ENCODE results near the gene STARD3NL.

The STARD3NL gene

DNA sequence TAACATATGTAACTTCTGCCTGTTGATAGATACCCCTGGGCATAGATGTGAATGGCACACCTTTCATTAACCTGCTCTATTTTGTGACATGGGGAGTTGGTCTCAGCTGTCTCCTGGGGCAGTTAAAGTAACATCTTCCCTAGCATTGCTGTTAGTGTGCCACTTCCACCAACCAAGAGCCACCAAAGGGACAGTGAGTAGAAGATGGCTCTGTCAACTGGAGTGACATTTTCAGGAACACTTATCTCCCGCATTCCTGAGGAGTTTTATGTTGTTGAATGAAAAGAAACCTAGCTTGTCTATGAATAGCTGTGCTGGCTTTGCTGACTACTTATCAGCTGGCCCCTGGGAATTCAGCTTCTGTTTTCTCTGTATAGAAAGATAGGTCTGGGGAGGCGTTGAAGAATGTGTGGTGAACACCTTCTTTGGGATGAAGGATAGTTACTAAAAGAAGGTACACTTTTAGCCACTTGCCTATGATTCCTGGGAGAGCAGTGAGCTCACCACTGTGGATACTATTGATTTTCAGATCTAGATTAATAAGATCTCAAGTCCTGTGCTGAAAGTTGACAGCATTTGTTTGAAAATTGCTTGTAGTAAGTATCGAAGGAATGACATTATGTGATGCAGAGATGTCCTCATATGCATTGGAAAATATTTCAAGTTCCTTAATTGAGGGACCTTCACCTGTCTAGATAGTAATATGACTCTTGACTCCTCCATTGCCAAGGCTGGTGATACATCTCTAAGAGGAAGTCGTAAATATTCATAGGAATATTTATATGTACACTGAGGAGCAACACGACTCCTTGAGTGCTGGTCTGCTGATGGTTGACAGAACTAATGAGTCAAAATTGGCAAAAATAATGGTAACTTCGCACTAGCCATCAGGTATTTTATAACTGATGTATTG, 7.6 kb downstream of the STARD3NL start:
- no peak for DNase-seq

DNA sequence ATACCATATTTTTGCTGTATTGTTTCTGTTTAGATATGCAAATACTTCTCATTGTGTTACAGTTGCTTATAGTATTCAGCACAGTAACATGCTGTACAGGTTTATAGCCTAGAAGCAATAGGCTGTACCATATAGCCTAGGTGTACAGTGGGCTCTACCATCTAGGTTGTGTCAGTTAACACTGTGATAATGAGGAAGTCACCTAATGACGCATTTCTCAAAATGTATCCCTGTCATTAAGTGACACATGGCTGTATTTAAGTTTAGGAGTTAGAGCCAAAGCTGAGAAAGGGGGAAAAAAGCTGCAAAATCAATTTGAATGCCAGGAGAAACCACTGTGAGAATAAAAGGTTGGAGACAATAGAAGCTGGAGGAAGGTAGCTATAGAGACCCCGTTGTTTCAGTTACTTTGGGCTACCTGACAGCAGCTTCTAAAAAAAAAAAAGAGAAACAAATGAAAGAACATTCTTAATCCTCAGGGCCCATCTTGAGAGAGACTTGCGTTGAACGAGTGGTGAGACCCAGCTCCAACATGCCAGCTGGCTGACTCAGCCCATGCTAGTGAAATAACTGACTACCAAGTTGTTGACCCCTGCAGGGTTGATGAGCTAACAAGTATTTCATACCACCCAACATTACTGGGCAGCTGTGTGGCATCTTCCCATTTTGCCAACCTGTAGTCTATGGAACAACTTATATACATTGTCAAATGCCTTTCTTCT, 8.7 kb downstream of the STARD3NL start:
- no peak for DNase-seq

DNA sequence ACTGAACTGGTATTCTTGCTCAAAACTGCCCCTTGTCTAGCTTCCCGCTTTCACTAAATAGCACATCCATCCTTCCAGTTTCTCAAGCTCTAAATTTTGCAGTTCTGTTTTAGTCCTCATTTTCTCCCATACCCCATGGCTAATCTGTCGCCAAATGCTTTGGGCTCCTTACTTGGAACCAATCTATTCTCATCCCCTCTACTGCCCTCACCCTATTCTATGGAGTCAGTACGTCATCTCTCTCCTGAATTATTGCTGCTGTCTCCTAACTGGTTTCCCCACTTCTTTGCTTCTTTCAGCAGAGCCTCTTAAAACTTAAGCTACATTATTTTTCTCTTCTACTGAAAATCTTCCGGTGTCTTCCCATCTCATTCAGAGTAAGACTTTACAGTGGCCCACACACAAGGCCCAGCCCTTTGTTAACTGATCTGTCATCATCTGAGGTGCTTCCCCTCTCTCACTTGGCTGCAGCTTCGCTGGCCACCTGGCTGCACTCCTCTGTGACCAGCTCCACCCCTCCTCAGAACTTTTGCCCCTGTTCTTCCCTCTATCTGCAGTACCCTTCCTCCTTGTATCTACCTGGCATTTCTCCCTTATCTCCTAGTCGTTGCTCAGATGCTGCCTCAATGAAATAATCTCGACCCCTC, 9.9 kb downstream of the STARD3NL start:
- DNase-seq = no peak

DNA sequence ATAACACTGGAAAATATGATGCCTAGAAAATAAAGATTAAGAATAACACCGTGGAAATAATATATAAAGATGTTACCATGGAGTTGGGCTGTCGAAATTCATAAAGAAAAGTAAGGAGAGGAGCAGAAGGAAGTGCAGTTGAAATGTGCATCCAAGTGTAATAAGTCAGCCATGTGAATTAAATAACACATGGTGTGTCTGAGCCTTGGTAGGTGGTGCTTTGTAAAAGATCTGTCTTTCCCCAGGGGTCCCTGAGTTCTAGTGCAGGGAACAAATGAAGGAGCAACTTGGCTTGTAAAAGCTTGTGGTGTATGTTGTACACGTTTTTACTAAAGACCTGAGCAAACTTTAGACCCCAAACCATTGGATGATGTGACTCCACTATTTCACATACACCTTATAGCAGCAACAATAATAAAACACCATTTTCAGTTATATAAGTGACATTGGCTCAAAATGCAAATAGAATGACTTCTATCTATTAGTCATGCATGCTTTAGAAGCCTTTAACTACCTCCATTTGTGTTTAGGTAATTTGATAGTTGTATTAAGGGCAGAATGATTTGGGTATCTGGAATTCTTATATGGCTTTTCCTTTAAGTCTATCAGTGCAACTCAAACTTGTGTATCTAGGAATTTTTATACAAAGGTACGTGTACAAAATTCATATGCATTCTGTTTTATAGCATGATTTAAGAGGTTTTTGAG, 11.3 kb downstream of the STARD3NL start:
- no peak for DNase-seq

DNA sequence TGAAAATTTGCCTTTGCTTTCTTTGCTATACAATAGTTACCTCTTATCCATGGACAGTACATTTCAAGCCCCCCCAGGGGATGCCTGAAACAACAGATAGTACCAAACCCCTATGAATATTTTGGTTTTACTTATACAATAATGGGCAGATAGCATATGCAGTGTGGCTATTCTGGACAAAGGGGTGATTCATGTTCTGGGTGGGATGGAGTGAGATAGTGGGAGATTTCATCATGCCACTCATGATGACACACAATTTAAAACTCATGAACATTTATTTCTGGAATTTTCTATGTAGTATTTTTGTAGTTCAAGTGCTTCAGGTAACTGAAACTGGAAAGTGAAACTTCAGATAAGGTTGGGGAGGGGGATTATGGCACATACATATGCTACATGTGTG, 12.0 kb downstream of the STARD3NL start:
- no peak for DNase-seq

DNA sequence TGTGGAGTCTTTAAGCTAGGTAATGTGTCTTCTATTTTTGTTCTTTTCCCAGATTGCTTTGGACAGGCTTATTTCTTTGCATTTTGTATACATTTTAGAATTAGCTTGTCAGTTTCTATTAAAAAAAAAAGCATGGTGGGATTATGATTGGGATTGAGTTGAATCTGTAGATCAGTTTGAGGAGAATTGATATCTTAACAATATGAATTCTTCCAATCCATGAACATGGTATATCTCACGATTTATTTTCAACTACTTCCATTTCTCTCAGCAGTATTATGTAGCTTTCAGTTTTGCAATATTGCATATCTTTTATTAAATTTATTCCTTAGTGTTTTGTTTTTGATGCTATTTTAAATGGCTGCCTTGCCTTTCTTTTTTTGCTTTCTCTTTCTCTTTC, 13.7 kb downstream of the STARD3NL start:
- DNase-seq = no peak

DNA sequence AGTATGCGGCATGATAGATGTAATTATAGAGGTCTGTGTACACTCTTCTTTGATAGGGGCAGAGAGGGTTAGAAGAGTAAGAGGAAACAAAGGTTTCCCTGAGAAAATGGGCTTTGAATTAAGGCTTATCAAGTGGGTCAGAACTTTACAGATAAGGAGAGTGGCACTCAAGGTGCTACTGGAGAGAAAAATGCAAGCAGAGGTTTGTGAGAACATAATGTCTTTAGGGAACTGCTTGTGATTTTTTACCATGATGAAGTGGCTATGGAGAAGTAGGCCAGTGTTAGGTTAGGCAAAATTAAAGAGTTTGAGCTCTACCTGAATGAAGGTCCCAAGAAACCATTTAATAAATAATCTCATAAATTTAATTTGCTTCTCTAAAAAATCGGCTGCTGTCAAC, 14.3 kb downstream of the STARD3NL start:
- no peak for DNase-seq

DNA sequence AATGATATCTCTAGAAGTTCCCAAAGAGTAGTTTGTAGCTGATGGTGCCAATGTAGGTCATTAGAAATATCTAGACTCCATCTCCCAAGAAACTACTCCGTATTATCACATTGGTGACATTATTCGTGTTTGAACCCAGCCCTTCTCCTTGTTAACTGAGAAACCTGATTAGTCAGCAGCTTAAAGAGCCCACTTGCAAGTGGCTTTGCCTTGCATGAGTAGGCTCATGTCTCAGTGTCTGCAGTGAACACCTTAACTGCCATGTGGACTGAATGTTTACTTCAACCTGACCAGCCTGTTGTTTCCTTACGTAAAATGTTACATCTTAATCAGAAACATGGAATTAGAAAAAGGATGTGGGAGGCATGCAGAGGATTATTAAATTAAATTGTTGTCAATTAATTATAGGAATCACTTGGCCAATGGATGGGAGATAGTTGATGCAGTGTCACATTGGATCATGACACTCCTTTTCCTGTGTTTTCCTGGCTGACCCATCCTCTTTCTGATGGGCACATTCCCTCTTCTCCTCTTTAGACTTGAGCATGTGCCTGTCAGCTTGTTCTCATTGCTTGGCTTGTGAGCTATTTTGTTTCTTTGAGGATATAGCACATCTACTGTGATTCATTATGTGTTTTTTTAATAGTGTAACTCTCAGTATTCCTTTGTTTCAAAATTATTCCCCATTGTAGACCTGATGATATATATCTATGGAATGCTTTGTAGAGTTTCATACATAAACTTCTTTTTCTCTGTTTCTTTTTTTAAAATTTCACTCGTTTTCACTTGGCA, 18.0 kb downstream of the STARD3NL start:
- DNase-seq = no peak

DNA sequence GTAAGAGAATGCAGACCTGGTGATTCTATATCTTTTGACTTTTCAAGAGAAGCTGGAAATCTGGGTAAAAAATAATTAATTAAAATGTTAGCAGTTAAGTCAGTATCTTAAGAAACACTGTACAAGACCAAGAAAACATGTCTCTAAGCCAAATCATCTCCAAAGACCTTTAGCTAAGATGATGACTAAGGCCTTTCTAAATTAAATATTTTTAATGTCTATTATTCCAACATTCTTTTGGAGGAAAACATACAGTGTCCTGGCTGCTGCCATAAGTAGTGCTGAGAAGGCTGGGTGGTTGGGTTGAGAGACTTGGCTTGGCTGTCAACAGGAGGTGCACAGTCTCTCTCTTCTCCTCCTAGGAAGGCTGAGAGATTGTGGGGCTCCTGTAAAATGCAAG, 20.3 kb downstream of the STARD3NL start:
- no peak for DNase-seq

DNA sequence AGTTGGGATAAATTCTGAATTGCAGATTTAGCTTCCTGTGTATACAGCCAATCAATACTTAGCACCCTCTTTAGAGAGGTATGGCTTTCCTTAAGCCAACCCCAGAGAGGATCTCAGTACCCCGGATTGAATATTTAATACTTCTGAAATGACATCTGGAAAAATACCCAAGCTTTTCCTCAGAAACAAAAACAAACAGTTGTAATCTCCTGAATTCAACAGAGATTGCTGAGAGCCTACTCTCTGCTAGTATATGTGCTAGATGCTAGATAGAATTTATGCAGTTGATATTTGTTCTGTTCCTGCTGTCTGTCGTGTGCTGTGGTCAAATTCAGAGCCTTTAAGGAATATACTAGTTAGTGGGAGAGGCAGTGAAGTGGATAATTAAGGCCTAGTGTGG, 21.1 kb downstream of the STARD3NL start:
- DNase-seq = no peak

DNA sequence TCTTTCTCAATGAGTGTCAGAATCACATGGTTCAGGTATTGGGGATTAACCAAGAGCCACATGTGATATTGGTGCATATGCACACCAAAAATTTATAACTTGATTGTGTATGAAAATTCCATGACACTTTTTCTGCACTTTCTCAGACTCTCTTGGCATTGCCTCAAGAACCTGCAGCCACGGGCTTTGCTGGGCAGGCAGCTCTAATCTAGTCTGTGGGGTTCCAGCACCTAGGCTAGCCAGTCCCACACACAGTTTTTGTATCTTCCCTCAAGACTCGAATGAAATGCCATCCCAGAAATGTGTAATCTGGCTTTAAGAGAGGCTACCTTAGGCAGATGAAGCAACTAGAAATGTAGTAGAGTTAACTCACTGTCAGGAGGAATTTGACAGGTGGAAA, 21.7 kb downstream of the STARD3NL start:
- no peak for DNase-seq

DNA sequence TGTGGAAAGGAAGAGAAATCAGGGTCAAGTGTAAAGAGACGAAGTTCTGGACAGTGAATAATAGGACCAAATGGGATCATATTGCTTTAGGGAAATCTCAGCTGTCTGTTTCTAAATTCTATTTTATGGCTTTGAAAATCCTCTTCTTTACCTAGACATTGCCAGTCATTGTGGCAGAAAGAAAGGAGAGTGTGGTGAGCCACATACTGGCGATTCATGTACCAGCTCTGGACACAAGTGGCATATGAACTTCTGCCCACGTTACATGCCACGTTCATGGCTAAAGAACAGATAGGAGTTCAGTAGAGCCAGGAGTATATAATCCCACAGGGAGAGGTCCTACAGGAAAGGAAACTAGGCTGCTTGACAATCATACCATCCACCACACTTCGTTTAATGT, 28.0 kb downstream of the STARD3NL start:
- no peak for DNase-seq

DNA sequence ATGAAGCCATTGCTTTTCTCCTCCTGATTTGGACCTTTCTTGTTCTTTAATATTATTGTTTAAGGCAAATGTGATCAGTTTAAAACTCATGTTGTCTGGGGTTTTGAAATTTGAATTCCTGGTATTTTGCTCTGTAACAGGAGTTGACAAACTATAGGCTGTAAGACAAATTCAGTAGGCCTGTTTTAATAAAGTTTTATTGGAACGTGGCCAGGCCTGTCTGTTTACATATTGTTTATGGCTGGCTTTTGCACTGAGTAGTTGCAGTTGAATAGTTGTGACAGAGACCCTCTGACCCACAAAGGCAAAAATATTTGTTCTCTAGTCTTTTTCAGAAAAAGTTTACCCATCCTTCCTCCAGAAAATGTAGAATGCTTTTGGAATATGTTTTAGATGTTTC, 29.8 kb downstream of the STARD3NL start:
- no peak for DNase-seq

DNA sequence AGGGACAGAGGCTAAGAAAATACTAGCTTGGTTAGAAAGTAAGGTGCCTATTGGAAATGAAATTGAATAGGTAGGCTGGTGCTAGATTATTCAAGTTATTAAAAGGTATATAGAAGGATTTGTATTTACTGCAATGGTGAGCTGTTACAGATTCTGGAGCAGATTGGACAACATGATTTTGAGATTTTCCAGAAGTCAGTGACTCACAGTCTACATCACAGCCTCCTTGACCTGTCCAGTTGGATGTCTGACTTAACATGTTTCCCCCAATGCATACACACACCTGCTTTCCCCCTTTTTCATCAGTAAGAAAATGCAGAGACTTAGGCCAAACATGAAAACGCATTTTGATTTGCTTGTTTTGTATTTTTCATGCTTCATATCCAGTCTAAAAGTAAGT, 33.4 kb downstream of the STARD3NL start:
- no peak for DNase-seq

DNA sequence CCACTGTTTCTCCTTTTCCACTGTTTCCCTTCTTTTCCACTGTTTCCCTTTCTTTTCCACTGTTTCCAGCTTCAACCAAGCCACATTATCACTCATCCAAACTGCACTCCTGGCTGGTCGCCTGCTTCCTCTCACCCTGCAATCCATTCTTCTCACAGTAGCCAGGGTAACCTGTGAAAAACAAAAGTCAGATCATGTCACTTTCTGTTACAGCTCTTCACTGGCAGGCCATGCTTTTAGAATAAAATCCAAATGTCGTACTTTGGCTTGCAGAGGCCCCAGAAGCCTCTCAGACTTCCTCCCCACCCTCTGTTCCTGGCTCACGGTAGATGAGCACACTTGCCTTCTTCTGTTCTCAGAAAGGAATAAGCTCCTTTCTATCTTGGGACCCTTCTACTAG, 33.9 kb downstream of the STARD3NL start:
- no peak for DNase-seq

DNA sequence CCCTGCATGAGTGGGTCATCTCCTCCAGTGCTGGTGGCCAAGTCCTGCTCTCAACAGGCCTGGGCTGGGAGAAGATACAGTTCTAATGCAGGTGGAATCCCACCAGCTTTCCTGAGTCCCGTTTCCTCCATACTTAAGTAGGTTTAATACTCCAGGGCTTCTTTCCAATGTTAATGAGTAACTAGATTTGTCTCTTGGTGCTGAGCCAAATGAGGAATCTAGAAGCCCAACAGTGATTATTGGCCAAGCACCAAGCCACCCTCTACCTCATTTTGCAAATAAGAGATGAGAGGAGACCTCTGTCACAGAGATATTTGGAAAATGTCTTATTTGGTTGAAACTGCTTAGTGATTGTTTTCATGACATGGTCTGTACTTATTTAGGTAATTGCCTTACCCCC, 37.1 kb downstream of the STARD3NL start:
- no peak for DNase-seq

DNA sequence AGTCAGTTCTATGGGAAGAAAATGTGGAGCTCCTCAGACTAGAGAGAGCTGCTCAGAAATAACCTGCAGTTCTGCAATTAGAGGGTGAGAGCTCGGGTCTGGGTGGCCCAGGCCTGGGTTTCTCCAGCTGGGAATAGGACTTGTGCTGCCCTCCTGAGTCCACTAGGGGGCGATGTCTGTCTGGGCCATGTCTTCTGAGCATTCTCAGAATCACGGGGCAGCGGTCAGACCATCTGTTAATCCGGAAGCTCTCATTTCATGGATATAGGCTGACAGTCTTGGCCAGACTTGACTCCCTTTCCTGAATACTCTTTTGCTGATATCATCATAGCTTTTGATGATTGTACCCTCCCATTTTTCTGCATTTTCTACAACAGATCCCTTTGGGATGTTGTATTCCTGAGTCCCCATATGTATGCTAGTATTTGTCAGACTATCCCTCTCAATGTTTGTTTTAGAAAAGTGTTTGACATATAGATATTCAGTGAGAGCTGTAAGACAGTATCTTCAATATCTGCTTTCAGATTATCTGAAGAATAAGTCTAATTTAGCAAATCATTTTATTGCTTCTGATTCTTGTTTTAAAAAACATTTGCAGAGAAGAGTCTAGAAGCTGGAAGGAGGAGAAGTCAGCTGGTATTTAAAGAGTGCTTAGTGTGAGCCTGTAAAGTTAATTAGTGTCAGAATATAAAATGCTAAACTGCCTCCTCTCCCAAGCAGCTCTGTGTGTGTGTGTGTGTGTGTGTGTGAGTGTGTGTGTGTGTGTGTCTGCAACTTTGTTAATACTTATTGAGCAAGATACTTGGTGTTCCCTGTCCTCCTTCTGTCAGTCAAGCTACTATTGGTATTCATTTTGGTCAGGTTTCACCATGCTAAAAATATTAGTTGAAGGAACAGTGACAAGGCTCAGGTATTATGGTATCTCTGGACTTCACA, 38.0 kb downstream of the STARD3NL start:
- peak; percentile 67 to 70 for DNase-seq

DNA sequence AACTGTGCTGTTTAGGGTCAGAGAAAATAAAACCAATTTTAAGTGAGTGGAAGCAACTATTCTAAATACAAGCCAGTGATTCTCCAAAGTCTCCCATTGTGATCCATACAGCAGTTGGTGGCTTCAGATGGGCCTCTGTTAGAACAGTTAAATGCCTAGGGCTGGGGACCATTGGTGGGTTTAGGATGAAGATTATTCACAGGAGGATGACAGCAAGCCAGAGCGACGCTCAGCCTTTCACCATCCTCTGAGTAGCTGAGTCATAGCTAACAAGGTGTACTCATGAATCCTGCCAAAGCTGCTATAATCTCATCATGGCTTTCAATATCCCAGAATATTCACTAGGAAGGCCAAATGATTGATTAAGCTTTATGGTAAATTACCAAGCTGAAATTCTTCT, 39.6 kb downstream of the STARD3NL start:
- DNase-seq = no peak

DNA sequence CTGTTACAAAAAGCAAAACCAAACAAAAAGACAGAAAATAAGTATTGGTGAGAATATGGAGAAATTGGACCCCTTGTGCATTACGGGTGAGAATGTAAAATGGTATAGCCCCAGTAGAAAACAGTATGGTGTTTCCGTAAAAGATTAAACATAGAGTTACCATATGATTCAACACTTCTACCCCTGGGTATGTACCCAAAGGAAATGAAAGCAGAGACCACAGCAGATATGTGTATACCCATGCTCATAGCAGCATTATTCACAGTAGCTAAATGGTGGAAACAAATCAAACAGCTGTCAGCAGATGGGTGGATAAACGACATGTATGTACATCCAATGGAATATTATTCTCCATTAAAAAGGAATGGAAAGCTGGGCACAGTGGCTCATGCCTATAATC, 42.4 kb downstream of the STARD3NL start:
- no peak for DNase-seq

DNA sequence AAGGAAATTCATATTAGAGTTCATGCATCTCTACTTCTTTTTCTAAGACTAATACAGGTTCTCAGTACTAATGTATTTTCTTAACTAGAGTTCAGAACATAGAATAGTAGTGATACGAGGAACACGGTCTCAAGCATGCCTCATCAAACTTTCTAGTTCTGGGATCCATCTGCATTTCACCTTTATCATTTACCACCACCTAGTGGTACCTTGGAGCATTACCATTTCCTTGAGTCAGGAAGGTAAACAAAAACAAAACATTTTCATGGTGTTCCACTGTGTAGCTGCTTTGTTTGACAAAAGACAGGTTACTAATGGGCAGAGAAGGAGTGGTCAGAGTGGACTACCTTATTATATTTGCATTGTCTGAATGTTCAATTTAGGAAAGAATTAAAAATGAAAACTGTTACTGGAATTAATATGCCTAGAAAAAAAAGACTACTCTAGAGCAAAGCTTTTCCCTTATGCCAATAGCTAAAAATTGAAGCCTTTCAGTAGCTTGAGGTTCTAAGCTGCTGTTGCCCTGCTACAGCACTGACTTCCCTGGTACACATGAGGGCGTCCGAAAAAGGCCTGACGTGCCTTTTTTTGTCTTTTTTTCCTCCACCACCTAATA, 44.5 kb downstream of the STARD3NL start:
- peak in 1 of 2 donors; percentile 18 for DNase-seq

DNA sequence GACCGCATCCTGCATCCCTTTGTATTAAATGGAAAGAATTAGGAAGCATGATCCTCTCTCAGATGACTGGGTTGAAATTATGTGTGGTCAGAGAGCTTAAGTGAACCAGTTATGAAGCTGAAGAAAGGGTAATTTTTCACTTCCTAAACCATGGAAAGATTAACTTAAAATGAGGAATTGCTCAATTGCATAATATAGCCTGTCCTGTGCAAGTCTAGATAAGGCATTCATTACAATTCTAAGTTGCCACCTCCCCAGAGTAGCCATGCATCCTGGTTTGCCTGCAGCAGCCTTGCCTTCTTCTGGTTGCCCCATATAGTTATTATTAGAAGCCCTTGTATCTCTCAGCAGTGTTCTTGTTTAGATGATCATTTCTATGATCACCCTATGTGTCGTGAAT, 45.3 kb downstream of the STARD3NL start:
- no peak for DNase-seq
